NCI-H2171 treated with DMSO at 0.1 percent for 48 hours (cell line): Measurements from ENCODE around the gene ABCC12.

ENCODE experiments used
- DNase-seq: peaks from one replicate; lab custom pipeline; 2025; lab: John Stamatoyannopoulos, UW

ABCC12 gene

GRCh38 chr16:48132696-48133095 is 23.1 kb downstream of the ABCC12 start:
- no peak for DNase-seq

- no peak for DNase-seq
These were observed 24.4 kb downstream of the ABCC12 start for GRCh38 chr16:48131201-48131935.

GRCh38 chr16:48129926-48130325 is 25.9 kb downstream of the ABCC12 start:
- no peak for DNase-seq

GRCh38 chr16:48128769-48129168 is 27.0 kb downstream of the ABCC12 start:
- no peak for DNase-seq

- peak; percentile 34 for DNase-seq
These were observed 28.8 kb downstream of the ABCC12 start for GRCh38 chr16:48126801-48127644.

GRCh38 chr16:48125888-48126287 is 29.9 kb downstream of the ABCC12 start:
- no peak for DNase-seq

GRCh38 chr16:48124266-48124665 is 31.5 kb downstream of the ABCC12 start:
- DNase-seq, result no peak

- no peak for DNase-seq
These were observed 32.5 kb downstream of the ABCC12 start for GRCh38 chr16:48123104-48123788.

- DNase-seq, result no peak
These were observed 34.5 kb downstream of the ABCC12 start for GRCh38 chr16:48121276-48121675.

GRCh38 chr16:48118841-48119240 is 37.0 kb downstream of the ABCC12 start:
- DNase-seq, result no peak

- peak; percentile 18 for DNase-seq
These were observed 38.3 kb downstream of the ABCC12 start for GRCh38 chr16:48117217-48118105.

- no peak for DNase-seq
These were observed 40.5 kb downstream of the ABCC12 start for GRCh38 chr16:48115299-48115698.

- DNase-seq, result no peak
These were observed 41.4 kb downstream of the ABCC12 start for GRCh38 chr16:48114410-48114809.

- no peak for DNase-seq
These were observed 42.3 kb downstream of the ABCC12 start for GRCh38 chr16:48113471-48113870.

GRCh38 chr16:48113001-48113400 is 42.8 kb downstream of the ABCC12 start:
- no peak for DNase-seq

GRCh38 chr16:48112600-48112999 is 43.2 kb downstream of the ABCC12 start:
- no peak for DNase-seq

- no peak for DNase-seq
These were observed 44.8 kb downstream of the ABCC12 start for GRCh38 chr16:48110982-48111381.

- no peak for DNase-seq
These were observed 45.8 kb downstream of the ABCC12 start for GRCh38 chr16:48110000-48110399.

GRCh38 chr16:48109475-48109874 is 46.3 kb downstream of the ABCC12 start:
- no peak for DNase-seq

GRCh38 chr16:48106446-48106845 is 49.3 kb downstream of the ABCC12 start:
- DNase-seq, result no peak
